GM13977 (cell line): ENCODE results near the gene KRT17.
"Not testable (repeated sequence)": the region's sequence is repeated elsewhere in the genome, so short reads cannot be mapped to it uniquely, and the experiment has no call there.

Source experiments
- DNase-seq: peaks from one replicate; pipeline ENCODE4 v3.0.0; 2012; ENCODE audit warnings: low spot score
- CTCF ChIP-seq: IDR thresholded peaks from 2 replicates; pipeline ENCODE4 v1.5.1; 2012; ENCODE audit warnings: mild to moderate bottlenecking, control low read depth; ENCODE audit not compliant: insufficient read depth; ENCODE audit errors: extremely low read depth, missing control alignments
- in situ Hi-C: fragments of 300-500 bp; cut with MboI; formaldehyde crosslinking; loops from one replicate; pipeline ENCODE4 v1.12.0; 2022; ENCODE audit warnings: low sequenced_read_pairs, low pct_unique_long_range_greater_than_20kb, mixed read lengths, inconsistent platforms; ENCODE audit not compliant: unreplicated experiment

Gene KRT17

GRCh38 chr17:41629826-41630670, 5.7 kb upstream of the KRT17 start:
- no peak for TF ChIP-seq CTCF
- in situ Hi-C loops: no loop called here
- no peak for DNase-seq

- TF ChIP-seq CTCF: no peak
- no peak for DNase-seq
- in situ Hi-C loops: no loop called here
Observed at GRCh38 chr17:41629316-41629715, 4.9 kb upstream of the KRT17 start.

- in situ Hi-C loops, DNase-seq: not testable (repeated sequence)
Observed at GRCh38 chr17:41628621-41629255, 4.4 kb upstream of the KRT17 start.

- in situ Hi-C loops, DNase-seq: not testable (repeated sequence)
Observed at GRCh38 chr17:41628073-41628370, 3.6 kb upstream of the KRT17 start.

GRCh38 chr17:41627316-41628072, 3.1 kb upstream of the KRT17 start:
- in situ Hi-C loops: no loop called here
- TF ChIP-seq CTCF: no peak
- no peak for DNase-seq

- DNase-seq, in situ Hi-C loops: not testable (repeated sequence)
Observed at GRCh38 chr17:41626914-41627295, 2.5 kb upstream of the KRT17 start.

- in situ Hi-C loops, DNase-seq: not testable (repeated sequence)
Observed at GRCh38 chr17:41626028-41626913, 1.9 kb upstream of the KRT17 start.

GRCh38 chr17:41625602-41626001, 1.2 kb upstream of the KRT17 start:
- no peak for TF ChIP-seq CTCF
- in situ Hi-C loops: no loop called here
- no peak for DNase-seq

GRCh38 chr17:41623184-41623861, 1.1 kb downstream of the KRT17 start:
- in situ Hi-C loops, DNase-seq: not testable (repeated sequence)

- in situ Hi-C loops: not testable (repeated sequence)
Observed at GRCh38 chr17:41622340-41623183, 1.8 kb downstream of the KRT17 start.

More at GRCh38 chr17:41622340-41623183, 1.8 kb downstream of the KRT17 start:
- DNase-seq: not testable (repeated sequence)
